Esophagus (tissue), 2 donors: ENCODE data around the gene ADGRL2. TPM values are rescaled to one million over a fixed set of nuclear protein-coding genes. Genes with fewer than 3 reads are reported as not detected.

Source experiments
- H3K27ac ChIP-seq, 2 donors: one replicate each; pipeline ENCODE4 v1.5.1; 2013; ENCODE audit warnings: low read depth in 2 of 2, mild to moderate bottlenecking in 2 of 2, inconsistent platforms in 1 of 2, low read length in 1 of 2, moderate library complexity in 1 of 2
- H3K27me3 ChIP-seq, 2 donors: one replicate each; pipeline ENCODE4 v1.6.1; 2013; ENCODE audit warnings: low read length in 2 of 2, control low read depth in 1 of 2, mild to moderate bottlenecking in 1 of 2; ENCODE audit not compliant: insufficient read depth in 2 of 2, control insufficient read depth in 1 of 2
- H3K36me3 ChIP-seq, 2 donors: one replicate each; pipeline ENCODE4 v1.6.1; 2013; ENCODE audit warnings: low read length in 1 of 2; ENCODE audit not compliant: control insufficient read depth in 2 of 2, insufficient read depth in 2 of 2
- H3K4me1 ChIP-seq, 2 donors: one replicate each; pipeline ENCODE4 v1.6.1; 2013; ENCODE audit warnings: low read length in 1 of 2; ENCODE audit not compliant: control insufficient read depth in 2 of 2, insufficient read depth in 2 of 2
- H3K4me3 ChIP-seq, 2 donors: one replicate each; pipeline ENCODE4 v1.5.1; 2013; ENCODE audit warnings: low read length in 2 of 2, mild to moderate bottlenecking in 2 of 2, low read depth in 1 of 2, moderate library complexity in 1 of 2
- H3K9me3 ChIP-seq, 2 donors: one replicate each; pipeline ENCODE4 v1.6.1; 2013; ENCODE audit warnings: mild to moderate bottlenecking in 2 of 2, low read depth in 1 of 2, low read length in 1 of 2, moderate library complexity in 1 of 2; ENCODE audit not compliant: control insufficient read depth in 2 of 2, insufficient read depth in 1 of 2
- WGBS, 2 donors: extraction: QIAGEN DNeasy Blood & Tissue Kit; methylation state at CpG; one replicate each; pipeline ENCODE4 v1.1.7; 2013; 5-methylcytosine and 5-hydroxymethylcytosine counted together
- polyA plus RNA-seq, 2 donors: library from polyadenylated mRNA; stranded (reverse); fragments of 200-250 nt; gene quantifications; one replicate each; pipeline ENCODE4 v1.2.3, GENCODE V29; 2013
- donor health status: healthy with polysubstance abuse.
- donor health status: Bipolar disorder and iron deficiency.

The ADGRL2 gene
- polyA plus RNA-seq, 2 donors, result 25.3 to 26.0 TPM

DNA sequence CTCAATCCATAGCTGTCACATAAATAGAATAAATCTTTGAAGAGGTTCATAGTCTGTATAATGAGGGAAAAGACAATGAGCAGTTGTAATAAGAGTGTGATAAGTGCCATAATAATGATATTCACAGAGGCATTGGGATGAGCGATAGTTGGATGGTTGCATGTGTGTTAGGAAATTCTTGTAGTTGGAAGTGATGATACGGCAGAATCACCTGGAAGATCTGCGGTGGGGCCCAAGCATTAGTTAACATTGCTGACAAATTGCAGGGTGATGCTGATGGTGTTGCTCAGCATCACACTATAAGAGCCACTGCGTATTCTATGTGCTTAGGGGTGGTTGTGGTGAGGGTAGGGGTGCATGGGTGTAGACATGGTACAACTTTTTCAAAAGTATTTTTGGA lies 41.1 kb downstream of the ADGRL2 start:
- Histone ChIP-seq H3K27ac (no peak overlapping the region), H3K36me3 (no peaks in the 10 kb centered on the region), H3K27me3 (no peaks in the 10 kb centered on the region), H3K9me3 (no peaks in the 10 kb centered on the region), H3K4me3 (no peak overlapping the region), H3K4me1 (no peaks in the 10 kb centered on the region)
- 71 to 73% methylated on average over 4 of the region's 4 CpGs for WGBS, 2 donors

DNA sequence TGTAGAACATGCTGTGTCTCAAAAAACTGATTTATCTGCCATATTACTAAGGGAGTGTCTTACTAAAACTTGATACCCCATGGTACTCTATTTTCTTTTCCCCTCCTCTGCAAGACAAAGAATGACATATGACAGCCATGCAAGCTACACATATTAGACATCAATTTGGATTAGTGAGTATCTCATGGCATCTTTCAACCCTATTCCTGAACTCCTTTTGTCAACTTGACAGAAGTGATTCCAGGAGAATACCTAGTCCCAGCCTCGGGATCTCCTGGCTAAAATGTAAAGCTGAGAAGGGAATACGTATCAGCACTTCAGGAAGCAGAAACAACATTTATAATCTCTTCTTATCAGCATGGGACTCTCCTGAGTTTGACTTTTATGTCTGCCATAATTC lies 43.7 kb downstream of the ADGRL2 start:
- 77 to 80% methylated on average over 2 of the region's 2 CpGs for WGBS, 2 donors
- Histone ChIP-seq H3K36me3 (no peaks in the 10 kb centered on the region), H3K27me3 (no peaks in the 10 kb centered on the region), H3K27ac (no peak overlapping the region), H3K4me1 (no peaks in the 10 kb centered on the region), H3K4me3 (no peak overlapping the region), H3K9me3 (no peaks in the 10 kb centered on the region)

DNA sequence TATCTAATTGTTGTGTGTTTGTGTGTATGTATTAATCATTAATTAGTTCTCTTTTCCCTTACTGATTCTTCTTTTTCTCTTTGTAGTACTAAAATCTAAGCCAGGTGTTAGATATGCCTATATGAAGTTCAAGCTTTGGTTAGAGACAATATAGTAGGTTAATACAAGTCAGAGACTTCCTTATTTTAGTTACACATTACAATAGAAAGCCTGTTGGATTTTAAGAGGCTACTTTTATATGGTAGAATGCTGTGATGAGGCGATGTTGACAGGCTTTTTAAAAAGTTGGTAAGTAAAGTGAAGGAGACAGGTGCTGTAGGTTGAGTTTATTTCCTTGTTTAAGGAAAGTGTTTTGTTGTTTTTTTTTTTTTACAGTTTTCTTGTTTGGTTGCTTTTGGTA lies 45.9 kb downstream of the ADGRL2 start:
- WGBS, 2 donors, result 93 to 98% methylated on average over 1 of the region's 1 CpG
- Histone ChIP-seq H3K36me3 (no peaks in the 10 kb centered on the region), H3K27ac (no peak overlapping the region)

GRCh38 chr1:81847063-81847462 lies 46.3 kb downstream of the ADGRL2 start:
- H3K4me1 ChIP-seq, result no peaks in the 10 kb centered on the region
- H3K4me3 ChIP-seq, result no peak overlapping the region
- 89 to 90% methylated on average over 2 of the region's 2 CpGs for WGBS, 2 donors
- no peaks in the 10 kb centered on the region for H3K36me3 ChIP-seq
- H3K9me3 ChIP-seq, result no peaks in the 10 kb centered on the region
- H3K27ac ChIP-seq, result no peak overlapping the region
- no peaks in the 10 kb centered on the region for H3K27me3 ChIP-seq

More for the DNA sequence above, 45.9 kb downstream of the ADGRL2 start:
- no peaks in the 10 kb centered on the region for H3K27me3 ChIP-seq
- no peak overlapping the region for H3K4me3 ChIP-seq
- H3K9me3 ChIP-seq, result no peaks in the 10 kb centered on the region
- no peaks in the 10 kb centered on the region for H3K4me1 ChIP-seq

DNA sequence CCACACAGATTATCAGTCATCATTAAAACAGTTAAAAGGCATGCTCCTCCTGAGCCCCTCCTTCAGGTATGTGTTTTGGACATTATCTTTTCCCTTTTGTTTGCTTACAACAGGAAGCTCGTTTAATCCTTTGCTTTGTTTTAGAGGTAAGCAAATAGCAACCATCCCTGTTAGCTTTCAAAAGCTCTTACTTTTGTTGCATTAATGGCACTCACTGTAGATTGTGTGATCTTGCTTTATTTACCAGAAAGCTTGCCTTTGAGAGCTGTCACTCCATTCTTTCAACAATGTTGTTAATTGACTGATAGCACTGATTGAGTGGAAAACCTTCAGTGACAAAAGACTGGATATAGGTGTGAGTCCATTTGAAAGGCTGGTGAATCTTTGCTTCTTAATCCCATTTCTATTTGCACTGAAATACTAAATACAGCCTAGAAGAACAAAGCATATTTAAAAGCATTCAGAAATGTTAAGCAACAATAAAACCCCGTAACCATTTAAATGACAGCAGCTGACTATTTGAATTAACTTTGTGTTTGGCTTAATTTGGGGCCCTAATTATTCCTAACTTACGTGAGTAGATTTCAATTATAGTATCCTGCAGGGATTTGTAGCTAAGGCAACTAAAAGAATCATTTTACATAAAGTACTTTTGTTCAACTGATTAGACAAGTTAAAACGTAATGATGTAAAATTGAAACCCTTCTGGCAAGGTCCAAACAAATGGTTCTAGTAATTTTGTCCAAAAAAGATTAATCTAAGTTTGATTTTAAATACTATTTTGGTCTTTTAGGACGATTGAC lies 48.3 kb downstream of the ADGRL2 start:
- WGBS, 2 donors, result 51 to 55% methylated on average over 5 of the region's 5 CpGs
- Histone ChIP-seq H3K27me3 (no peaks in the 10 kb centered on the region), H3K4me1 (no peaks in the 10 kb centered on the region), H3K9me3 (no peaks in the 10 kb centered on the region), H3K36me3 (no peaks in the 10 kb centered on the region), H3K27ac (no peak overlapping the region), H3K4me3 (no peak overlapping the region)

DNA sequence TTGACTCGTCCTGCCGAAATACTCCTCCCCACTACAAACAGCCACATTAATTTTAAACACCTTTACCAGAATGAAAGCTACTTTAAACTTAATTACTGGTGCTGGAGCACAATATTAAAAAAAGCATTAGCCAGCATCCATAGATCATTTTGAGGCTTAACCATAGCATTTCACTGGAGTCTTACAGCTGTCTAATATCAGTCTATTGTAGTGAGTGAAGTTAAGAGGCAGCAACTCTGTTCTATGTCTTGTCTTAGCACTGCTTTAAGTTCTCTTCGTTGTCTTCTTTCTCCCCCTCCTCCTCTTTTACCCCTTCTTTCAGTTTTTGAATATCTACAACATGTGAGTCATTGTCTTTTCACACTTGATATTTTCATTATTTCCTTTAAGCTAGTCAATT lies 49.3 kb downstream of the ADGRL2 start:
- H3K27ac ChIP-seq, result no peak overlapping the region
- no peak overlapping the region for H3K4me3 ChIP-seq
- no peaks in the 10 kb centered on the region for H3K9me3 ChIP-seq
- no peaks in the 10 kb centered on the region for H3K36me3 ChIP-seq
- H3K27me3 ChIP-seq, result no peaks in the 10 kb centered on the region
- no peaks in the 10 kb centered on the region for H3K4me1 ChIP-seq
- 84 to 86% methylated on average over 3 of the region's 3 CpGs for WGBS, 2 donors

DNA sequence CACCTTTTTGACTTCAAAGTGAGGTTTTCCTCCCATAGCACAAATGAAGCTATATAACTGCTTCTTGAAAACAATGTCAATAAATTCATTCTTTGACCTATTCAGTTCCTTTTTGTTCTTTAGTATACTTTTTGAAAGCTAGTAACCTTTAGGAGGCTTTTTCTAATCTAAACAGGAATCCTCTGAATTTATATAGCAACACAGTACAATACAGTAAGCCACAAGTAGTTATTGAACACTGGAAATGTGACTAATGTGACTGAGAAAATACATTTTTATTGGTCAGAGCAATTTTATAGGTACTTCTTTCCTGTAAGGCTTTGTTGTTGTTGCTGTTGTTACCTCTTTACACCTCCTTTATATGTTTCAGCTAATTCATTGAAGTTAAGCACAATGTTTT lies 49.8 kb downstream of the ADGRL2 start:
- Histone ChIP-seq H3K27ac (no peak overlapping the region), H3K36me3 (no peaks in the 10 kb centered on the region), H3K4me1 (no peaks in the 10 kb centered on the region)

DNA sequence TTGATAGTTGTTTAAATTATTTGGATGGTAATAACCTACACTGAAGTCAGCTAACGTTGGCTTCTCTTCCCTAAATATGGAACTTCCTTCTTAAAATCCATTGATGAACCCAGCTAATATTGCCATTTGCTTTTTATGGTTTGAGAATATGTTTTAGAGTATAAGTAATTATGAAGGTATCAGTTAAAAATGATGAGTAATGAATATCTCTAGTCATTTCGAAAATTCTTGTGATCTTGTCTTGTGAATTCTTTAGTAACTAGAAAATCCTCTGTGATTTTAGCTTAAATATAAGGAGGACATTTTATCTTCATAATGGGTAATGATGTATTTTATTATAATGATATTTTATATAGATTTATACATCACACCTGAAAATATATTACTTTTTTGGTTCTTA lies 50.5 kb downstream of the ADGRL2 start:
- Histone ChIP-seq H3K9me3 (no peaks in the 10 kb centered on the region), H3K27me3 (no peaks in the 10 kb centered on the region), H3K4me1 (no peaks in the 10 kb centered on the region), H3K4me3 (no peak overlapping the region), H3K36me3 (no peaks in the 10 kb centered on the region), H3K27ac (no peak overlapping the region)
- WGBS, 2 donors, result 88 to 89% methylated on average over 2 of the region's 2 CpGs

More for the DNA sequence above, 49.8 kb downstream of the ADGRL2 start:
- Histone ChIP-seq H3K27me3 (no peaks in the 10 kb centered on the region), H3K4me3 (no peak overlapping the region), H3K9me3 (no peaks in the 10 kb centered on the region)

GRCh38 chr1:81852961-81853360 lies 52.2 kb downstream of the ADGRL2 start:
- Histone ChIP-seq H3K36me3 (no peaks in the 10 kb centered on the region), H3K27ac (no peak overlapping the region), H3K27me3 (no peaks in the 10 kb centered on the region), H3K9me3 (no peaks in the 10 kb centered on the region), H3K4me1 (no peaks in the 10 kb centered on the region), H3K4me3 (no peak overlapping the region)
- 71% methylated on average over 4 of the region's 4 CpGs for WGBS, 2 donors

GRCh38 chr1:81867235-81867634 lies 66.5 kb downstream of the ADGRL2 start:
- Histone ChIP-seq H3K4me1 (no peaks in the 10 kb centered on the region), H3K9me3 (no peaks in the 10 kb centered on the region), H3K36me3 (no peaks in the 10 kb centered on the region), H3K27ac (no peak overlapping the region), H3K27me3 (no peaks in the 10 kb centered on the region), H3K4me3 (no peak overlapping the region)
- WGBS, 2 donors, result 0 to 13% methylated on average over 1 of the region's 1 CpG
